NCI-H524 treated with DMSO at 0.1 percent for 48 hours (cell line): ENCODE measurements around the gene SUGCT.
"Not testable (repeated sequence)": the region's sequence is repeated elsewhere in the genome, so short reads cannot be mapped to it uniquely, and the experiment has no call there.

Experiments used
- DNase-seq: peaks from one replicate; lab custom pipeline; 2025; lab: John Stamatoyannopoulos, UW

The SUGCT gene

DNA sequence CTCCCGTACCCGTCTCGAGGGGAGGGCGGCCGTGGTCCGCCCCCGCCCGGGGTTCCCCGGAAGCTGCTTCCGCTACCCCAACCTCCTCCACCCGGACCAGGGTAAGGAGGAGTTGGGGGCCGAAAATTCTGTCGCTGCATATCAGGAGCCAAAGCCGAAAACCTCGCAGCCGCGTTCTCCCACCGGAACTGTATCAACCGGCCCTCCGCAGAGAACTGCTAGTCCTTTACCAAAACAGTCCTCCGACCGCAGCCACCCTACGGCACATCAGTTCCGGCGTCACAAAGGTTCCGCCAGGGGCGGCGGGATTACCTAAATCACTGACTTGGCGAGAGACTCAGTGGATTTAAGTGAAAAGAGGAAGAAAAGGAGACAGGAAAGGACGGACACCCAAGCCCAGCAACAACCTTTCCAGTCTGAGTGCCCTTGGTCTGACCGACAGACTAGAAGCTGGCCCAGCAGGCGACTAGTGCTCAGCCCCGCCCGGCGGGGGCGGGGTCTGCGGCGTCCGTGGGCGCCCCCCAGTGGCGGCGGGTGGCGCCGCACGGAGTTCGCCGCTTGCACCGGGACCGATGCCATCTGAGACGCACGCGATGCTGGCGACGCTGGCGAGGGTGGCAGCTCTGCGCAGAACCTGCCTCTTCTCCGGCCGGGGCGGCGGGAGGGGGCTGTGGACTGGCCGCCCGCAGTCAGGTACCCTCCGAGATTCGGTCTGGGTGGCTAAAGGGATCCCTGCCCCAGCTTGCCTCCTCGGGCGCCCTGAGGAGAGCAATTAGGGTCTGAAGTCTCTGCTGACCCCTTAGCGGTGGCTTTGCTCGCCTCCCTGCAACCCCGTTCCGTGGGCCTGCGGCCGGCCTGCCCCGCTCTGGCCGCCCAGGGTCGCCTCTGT lies at the start of gene SUGCT, which contains the start of gene MPLKIP:
SUGCT (plus strand) TSS at position 578 of the 889 bp plus-strand sequence.
MPLKIP (minus strand) TSS at position 195 of the 889 bp plus-strand sequence; CDS start at position 140, 55 bp downstream.
- DNase-seq: peak; percentile 53

DNA sequence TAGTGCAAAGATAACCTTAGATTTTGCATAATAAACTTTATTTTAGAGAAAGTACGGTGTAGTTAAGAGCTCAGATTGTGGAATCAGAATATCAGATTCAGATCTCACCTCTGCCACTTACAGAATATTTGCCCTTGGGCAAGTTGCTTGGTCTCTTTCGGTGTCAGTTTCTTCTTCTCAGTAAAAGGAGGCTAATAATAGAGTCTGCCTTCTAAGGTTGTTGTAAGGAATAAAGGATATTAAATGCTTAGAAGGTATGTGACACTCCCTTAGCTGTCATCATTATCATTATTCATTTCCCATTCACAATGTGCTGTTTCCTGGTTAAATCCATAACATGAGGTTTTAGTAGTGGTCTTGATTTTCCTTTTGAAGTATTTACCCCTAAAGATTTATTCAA lies 42.6 kb upstream of the SUGCT start:
- DNase-seq: no peak

DNA sequence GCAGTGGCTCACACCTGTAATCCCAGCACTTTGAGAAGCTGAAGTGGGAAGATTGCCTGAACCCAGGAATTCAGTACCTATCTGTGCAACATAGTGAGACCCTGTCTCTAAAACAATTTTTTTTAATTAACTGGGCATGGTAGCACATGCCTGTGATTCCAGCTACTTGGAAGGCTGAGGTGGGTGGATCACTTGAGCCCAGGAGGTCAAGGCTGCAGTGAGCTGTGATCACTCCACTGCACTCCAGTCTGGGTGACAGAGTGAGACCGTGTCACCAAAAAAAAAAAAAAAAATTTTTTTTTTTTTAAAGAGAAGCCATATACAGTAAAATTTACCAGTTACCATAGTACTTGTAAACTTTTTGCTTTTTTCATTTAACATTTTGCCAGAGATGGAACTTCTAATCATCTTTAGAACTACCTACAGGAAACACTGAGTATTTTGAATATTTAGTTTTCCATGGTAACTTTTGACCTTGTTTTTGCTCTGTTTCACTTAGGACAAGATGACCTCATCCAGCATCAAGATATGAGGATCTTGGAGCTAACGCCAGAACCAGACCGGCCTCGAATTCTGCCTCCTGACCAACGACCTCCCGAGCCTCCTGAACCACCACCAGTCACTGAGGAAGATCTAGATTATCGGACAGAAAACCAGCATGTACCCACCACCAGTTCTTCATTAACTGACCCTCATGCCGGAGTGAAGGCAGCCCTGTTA lies 41.0 kb upstream of the SUGCT start:
- DNase-seq: no peak

DNA sequence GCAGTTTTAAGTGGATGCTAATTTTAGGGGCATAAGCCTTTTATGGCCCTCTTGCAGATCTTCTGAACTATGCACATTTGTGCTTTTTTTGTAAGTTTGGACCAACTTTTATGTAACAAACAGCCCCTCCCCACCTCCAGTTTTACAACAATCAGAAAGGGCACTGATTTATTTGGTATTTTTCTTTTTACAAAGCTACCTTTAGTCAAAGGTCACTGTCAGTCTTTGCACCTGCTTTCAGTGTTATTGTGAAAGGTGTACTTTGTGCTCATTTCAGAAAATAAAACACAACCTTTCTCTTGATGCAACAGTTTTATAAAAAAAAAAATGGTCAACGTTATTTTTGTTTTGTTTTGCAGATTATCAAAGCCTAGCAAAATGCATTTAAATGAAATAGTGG lies 39.6 kb upstream of the SUGCT start:
- no peak for DNase-seq

DNA sequence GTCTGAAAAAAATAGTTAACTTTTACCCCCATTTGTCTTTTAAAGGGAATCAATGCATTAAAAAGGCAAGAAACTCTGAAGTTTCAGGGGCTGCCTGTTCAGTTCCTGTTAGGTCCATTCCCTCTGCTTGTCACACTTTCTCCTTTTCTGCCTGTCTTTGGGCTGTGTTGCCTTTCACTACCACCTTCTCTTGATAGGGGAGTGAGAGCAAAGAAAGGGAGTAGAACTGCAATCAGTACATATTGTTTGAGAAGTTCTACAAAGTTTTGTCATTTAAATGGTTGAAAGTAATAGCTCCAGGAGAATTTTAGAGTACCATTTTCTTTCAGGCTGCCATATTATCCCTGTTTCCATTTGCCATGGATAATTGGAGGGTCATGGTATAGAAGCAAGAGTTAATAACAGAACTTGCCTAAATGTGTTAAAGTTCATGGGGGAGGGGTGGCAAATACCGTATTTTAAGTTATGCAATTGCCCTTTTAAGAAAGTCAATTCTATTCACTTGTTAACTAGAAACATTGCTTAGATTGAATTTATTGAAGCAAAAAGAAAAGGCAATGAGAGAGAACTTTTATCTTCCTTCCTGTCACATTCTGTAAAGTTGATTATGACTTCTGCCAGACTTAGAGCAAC lies 39.0 kb upstream of the SUGCT start:
- no peak for DNase-seq

DNA sequence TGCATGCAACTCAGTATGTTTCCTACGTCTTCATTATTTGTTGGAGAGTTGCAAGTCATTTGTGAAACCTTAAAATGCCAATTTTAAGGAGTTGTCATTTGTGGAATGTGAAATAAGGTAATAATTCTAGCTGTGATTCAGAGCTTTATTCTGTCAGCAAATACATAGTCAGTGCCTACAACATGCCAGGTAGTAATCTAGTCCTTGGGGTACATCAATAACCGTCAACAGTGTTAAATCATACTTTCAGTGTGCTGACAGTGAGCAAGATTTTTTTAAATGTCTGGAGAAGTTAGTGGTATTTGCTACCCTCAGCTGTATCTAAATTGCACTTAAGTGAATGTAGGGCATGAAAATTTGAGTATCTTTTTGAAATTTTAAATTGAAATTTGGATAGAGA lies 37.1 kb upstream of the SUGCT start:
- no peak for DNase-seq

DNA sequence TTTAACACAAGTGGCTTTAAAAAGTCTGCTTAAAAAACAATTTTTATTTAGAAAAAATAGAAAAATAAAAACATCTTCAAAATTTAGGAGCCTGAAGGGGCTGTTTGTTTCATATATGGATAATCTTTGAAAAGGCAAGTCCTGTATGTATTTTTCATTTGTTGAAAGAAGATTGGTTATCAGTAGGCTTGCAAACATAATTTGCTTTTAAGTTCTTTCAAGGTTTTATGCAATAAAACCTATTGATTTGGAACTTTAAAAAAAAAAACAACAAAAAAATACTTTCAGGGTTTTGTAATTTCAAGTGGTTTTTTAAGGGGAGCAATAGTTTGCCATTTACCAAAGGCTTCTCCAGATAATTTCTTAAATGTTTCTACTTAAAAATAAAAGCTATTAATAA lies 36.0 kb upstream of the SUGCT start:
- DNase-seq: no peak

DNA sequence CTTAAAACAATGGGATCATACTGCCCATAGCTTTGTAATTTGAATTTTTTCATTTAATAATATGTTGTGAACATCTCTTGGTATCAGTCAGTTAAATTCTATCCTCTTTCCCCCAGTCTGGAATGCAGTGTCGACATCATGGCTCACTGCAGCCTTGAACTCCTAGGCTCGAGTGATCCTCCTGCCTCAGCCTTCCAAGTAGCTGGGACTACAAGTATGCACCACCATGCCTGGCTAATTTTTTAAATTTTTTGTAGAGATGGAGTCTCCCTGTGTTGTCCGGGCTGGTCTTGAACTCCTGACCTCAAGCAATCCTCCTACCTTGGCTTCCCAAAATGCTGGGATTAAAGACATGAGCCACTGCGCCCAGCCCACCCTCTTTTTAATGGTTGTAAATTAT lies 35.0 kb upstream of the SUGCT start:
- no peak for DNase-seq

DNA sequence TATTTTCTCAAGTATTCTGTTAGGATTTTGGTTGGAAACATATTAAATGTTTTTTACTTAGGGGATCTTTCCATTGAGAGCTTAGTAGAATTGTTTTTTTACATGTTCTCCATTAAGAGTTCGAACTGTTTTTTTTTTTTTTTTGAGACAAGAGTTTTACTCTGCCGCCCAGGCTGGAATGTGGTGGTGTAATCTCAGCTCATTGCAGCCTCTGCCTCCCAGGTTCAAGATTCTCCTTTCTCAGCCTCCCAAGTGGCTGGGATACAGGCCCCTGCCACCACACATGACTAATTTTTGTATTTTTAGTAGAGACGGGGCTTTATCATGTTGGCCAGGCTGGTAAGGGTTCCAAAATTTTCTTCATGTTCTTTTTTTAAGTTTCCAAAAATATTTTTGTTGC lies 33.6 kb upstream of the SUGCT start:
- DNase-seq: no peak

DNA sequence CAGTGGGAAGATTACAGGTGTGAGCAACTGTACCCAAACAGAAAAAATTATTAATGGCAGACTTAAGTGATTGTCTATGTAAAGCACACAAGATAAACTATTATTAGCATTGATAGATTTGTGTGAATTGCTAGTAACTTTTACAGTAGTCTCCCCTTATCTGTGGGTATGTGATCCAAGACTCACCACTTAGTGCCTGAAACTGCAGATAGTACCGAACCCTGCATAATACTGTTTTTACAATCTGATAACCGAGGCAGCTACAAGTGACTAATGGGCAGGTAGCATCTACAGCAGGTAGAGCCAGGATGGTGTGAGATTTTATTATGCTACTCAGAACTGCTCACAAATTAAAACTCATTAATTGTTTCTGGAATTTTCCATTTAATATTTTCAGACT lies 31.9 kb upstream of the SUGCT start:
- DNase-seq: no peak

DNA sequence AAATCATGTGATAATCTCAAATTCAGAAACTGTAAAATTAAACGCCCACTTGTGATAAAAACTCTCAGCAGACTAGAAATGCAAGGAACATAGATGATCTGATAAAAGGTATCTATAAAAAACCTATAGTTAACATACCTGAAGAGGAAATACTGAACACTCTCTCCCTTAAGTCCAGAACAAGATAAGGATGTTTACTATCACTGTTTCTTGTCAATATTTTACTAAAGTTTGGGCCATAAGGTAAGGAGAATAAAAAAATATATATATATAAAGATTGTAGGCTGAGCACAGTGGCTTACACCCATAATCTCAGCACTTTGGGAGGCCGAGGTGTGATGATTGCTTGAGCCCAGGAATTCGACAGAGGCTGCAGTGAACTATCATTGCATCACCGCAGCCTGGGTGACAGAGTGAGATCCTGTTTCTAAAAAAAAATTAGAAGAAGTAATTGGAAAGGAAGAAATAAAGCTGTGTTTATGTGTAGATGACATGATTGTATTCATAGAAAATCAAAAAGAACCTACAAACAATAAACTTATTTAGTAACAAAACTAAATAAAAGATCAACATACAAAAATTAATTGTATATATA lies 28.8 kb upstream of the SUGCT start:
- no peak for DNase-seq

DNA sequence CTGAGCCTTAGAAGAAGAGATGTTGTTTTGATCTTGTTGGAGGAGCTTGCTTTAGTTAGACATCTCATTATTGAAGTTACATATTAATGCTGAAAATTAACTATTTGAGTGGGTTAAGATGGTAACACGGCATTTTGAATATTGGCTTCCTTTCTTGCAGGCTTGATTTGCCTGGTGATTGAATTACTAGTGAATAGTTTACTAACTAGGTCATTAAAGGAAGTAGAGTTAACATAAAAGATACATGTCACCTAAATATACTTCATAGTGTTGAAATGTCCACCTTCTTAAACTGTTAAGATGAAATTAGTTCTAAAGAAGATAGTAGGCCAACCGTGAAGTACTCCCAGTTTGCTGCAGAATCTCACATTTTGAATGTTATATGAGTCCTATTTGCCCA lies 18.9 kb upstream of the SUGCT start:
- no peak for DNase-seq

DNA sequence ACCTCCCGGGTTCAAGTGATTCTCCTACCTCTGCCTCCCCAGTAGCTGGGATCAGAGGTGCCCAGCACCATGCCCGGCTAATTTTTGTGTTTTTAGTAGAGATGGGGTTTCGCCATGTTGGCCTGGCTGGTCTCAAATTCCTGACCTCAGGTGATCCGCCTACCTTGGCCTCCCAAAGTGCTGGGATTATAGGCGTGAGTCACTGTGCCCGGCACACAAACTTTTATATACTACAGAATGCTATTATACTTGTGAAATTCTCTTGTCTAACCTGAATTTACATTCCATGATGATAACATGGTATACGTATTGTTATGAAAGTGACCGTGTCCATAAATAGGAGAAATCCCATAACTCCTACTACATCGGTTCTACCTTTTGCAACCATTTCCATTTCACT lies 17.6 kb upstream of the SUGCT start:
- not testable (repeated sequence) for DNase-seq

DNA sequence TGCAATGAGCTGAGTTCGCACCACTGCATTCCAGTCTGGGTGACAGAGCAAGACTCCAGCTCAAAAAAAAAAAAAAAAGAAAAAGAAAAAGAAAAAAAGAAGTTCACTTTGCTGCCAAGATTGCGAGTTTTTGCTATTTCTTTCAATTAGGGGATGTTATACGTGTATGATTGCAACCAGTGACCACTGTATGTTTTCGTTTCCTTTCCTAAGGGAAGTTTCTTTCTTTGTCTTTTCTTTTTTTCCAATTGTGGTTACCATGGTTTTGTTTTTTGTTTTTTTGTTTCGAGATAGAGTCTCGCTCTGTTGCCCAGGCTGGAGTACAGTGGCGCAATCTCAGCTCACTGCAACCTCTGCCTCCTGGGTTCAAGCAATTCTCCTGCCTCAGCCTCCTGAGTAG lies 16.6 kb upstream of the SUGCT start:
- not testable (repeated sequence) for DNase-seq

DNA sequence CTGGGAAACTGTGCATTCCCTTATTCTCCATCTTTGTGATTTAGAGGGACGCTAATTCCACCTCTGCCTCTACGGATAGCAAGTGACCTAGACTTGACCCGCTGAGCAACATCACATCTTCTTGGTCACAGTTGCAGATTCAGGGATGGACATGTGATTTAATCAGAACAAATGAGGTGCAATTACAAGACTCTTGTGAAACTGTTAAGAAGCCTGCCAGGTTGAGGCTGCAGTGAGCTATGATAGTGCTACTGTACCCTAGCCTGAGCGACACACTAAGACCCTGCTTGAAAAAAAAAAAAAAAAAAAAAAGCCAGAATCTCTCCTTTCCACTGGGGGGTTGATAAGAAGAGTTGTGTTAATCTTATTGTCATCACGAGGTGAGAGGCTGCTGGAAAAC lies 14.8 kb upstream of the SUGCT start:
- no peak for DNase-seq

DNA sequence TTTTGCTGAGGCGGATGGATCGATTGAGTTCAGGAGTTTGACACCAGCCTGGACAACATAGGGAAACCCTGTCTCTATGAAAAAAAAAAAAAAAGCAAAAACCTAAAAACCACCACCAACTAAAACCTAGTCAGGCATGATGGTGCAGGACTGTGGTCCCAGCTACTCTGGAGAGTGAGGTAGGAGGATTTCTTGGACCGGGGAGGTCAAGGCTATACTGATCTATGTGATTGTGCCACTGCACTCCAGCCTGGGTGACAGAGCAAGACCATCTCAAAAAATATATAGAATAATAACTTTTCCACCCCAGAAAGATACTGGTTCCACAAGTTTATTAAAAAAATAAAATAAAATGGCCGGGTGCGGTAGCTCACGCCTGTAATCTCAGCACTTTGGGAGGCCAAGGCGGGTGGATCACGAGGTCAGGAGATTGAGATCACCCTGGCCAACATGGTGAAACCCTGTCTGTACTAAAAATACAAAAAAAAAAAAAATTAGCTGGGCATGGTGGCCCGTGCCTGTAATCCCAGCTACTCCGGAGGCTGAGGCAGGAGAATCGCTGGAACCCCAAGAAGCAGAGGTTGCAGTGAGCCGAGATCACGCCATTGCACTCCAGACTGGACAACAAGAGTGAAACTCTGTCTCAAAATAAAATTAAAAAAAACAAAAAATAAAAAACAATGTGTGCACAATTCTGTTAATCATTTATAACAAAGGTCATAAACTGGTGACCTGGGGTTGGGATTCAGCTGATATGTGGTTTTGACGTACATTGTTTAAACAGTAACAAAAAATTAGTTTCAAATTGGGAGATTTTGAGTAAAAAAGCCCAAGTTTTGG lies 12.5 kb upstream of the SUGCT start:
- DNase-seq: not testable (repeated sequence)

DNA sequence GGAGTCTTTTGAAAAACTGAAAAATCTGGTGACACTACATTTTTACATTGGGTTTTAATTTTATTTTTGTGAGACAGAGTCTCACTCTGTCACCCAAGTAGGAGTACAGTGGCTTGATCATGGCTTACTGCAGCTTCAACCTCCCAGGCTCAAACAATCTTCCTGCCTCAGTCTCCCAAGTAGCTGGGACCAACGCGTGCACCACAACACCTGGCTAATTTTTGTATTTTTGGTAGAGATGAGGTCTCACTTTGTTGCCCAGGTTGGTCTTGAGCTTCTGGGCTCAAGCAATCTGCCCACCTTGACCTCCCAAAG lies 11.9 kb upstream of the SUGCT start:
- no peak for DNase-seq

DNA sequence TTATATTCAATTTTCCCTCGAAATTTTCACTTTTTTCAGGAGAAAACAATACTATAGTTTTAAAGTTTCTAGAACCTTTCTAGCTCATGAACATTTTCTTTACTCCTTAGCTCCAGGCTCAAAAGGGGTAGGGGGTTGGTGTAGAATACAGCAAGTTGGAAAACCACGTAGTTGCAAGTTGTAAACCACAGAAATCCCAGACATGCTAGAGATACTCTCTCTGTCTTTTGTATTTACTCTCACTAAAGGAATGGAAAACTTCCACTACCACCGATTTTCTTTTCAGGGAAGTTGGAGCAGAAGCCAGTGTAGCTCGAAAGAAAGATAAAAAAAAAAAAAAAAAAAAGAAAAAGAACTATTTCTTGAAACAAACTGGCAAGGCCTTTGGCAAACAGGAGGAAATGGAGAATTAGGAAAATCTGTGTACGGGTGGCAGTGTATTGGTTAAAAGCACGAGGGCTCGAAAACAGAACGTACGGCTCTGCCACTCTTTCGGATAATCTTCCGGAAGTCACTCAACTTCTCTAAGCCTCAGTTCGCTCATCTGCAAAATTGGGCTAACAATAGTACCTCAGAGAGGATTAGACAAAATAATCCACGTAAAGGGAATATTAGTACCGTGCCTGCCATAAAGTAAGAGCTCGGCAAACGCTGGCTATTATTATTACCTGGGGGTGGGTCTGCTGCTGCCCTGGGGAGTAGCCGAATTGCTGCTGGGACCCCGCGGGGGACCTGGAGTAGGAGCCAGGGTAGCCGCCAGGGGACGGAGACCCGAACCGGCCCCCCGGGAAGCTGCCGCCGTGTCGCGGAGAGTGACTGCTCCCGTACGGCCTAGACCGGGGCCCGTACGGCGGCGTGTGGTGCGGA lies 1.0 kb upstream of the SUGCT start:
- DNase-seq: no peak

DNA sequence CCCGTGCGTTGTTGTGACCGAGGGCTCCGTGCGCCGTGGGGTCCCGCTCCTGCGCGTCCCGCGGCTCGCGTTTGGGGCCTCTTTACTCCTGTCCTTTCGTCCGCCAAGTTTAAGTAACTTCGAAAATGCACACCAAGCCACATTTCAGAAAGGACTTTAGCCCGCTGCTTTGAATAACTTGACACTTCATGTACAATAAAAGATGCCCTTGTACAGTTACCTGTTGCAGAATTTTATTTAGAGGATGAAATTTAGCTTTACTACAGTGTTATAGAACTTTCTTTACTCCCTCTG lies 459 bp downstream of the SUGCT start:
- no peak for DNase-seq

DNA sequence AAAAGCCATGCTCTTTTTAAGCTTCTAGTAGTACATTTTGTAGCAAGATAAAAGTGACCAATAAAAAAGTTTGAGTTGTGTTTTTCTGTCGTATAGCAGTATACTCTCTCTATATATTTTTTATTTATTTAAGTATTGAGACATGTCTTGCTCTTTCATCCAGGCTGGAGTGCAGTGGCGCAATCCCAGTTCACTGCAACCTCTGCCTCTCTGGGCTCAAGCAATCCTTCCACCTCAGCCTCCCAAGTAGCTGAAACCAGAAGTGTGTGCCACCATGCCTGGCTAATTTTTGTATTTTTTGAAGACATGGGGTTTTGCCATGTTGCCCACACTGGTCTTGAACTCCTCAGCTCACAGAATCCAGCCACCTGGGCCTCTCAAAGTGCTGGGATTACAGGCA lies 2.8 kb downstream of the SUGCT start:
- DNase-seq: no peak

DNA sequence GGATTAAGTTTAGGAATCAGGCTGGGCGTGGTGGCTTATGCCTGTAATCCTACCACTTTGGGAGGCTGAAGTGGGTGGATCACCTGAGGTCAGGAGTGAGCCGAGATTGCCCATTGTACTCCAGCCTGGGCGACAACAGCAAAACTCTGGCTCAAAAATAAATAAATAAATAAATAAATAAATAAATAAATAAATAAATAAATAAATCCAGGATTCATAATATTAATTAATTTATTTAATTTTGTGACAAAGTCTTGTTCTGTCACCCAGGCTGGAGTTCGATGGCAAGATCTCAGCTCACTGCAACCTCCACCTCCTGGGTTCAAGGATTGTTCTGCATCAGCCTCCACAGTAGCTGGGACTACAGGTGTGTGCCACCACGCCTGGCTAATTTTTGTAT lies 4.2 kb downstream of the SUGCT start:
- DNase-seq: no peak
